Measurements from ENCODE around the gene CCDC57. TPM values are rescaled to one million over a fixed set of nuclear protein-coding genes. Genes with fewer than 3 reads are reported as not detected.

CCDC57 gene
- total RNA-seq, 1 donor from 2014 or later: 57.9 TPM

- no peak for TF ChIP-seq CTCF (IDR thresholded peaks at IDR 0.05)
- no peak for DNase-seq (ENCODE audit: extremely low spot score, unreplicated experiment)
- no peaks in the 10 kb centered on the region for H3K4me1 Mint-ChIP-seq (ENCODE audit: unreplicated experiment)
- H3K9me3 Mint-ChIP-seq (ENCODE audit: unreplicated experiment): no peaks in the 10 kb centered on the region
- no peak overlapping the region for H3K4me3 Mint-ChIP-seq (ENCODE audit: unreplicated experiment)
- H3K27me3 Mint-ChIP-seq (ENCODE audit: unreplicated experiment): no peaks in the 10 kb centered on the region
- H3K27ac Mint-ChIP-seq (ENCODE audit: unreplicated experiment): no peak overlapping the region
- peaks cover 12% of the 10 kb centered on the region for H3K36me3 Mint-ChIP-seq (ENCODE audit: unreplicated experiment)
These were observed 131.7 kb downstream of the CCDC57 start for GRCh38 chr17:82080789-82081464.

DNA sequence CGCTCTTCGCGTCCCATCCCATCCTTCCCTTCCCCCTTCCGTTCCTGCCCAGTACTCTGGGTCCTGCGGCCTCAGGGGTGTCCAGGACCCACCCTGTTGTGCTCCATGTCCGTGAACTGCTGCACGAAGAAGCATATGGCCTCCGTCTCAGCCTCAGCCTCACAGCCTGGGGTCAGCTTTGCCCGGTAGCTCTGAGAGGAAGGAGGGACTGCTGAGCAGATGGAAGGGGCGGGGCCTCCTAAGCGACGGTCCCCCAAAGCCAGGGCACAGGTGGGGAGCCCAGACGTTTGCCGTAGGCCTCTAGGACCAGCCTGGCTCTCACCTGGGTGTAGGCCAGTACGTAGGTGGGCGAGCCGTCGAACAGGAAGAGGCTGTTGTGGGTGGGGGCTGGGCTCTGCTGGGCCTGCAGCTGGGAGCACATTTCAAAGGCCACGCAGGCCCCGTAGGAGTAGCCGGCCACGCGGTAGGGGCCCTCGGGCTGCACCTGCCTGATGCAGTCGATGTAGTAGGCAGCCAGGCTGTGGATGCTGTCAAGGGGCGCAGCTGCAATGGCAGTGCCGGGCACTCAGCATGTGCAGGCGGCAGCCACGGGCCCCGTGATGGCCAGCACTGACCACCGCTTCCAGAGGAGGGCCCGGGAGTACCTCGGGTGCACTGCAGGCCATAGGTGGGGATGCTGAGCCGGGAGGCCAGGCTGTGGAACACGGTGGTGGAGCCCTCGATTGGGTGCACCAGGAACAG, 132.4 kb downstream of the CCDC57 start:
- no peaks in the 10 kb centered on the region for H3K4me1 Mint-ChIP-seq (ENCODE audit: unreplicated experiment)
- H3K27ac Mint-ChIP-seq (ENCODE audit: unreplicated experiment): no peak overlapping the region
- peaks cover 12% of the 10 kb centered on the region for H3K36me3 Mint-ChIP-seq (ENCODE audit: unreplicated experiment)
- no peak for TF ChIP-seq CTCF (IDR thresholded peaks at IDR 0.05)
- H3K27me3 Mint-ChIP-seq (ENCODE audit: unreplicated experiment): no peaks in the 10 kb centered on the region
- H3K9me3 Mint-ChIP-seq (ENCODE audit: unreplicated experiment): no peaks in the 10 kb centered on the region
- no peak for DNase-seq (ENCODE audit: extremely low spot score, unreplicated experiment)
- no peak overlapping the region for H3K4me3 Mint-ChIP-seq (ENCODE audit: unreplicated experiment)

- H3K27ac Mint-ChIP-seq (ENCODE audit: unreplicated experiment): no peak overlapping the region
- H3K4me3 Mint-ChIP-seq (ENCODE audit: unreplicated experiment): no peak overlapping the region
These were observed 133.5 kb downstream of the CCDC57 start for GRCh38 chr17:82079001-82079677.

GRCh38 chr17:82078433-82078832, 134.2 kb downstream of the CCDC57 start:
- no peak overlapping the region for H3K4me3 Mint-ChIP-seq (ENCODE audit: unreplicated experiment)
- no peaks in the 10 kb centered on the region for H3K27me3 Mint-ChIP-seq (ENCODE audit: unreplicated experiment)
- H3K4me1 Mint-ChIP-seq (ENCODE audit: unreplicated experiment): no peaks in the 10 kb centered on the region
- TF ChIP-seq CTCF (IDR thresholded peaks at IDR 0.05): no peak
- H3K36me3 Mint-ChIP-seq (ENCODE audit: unreplicated experiment): peaks cover 8% of the 10 kb centered on the region
- H3K9me3 Mint-ChIP-seq (ENCODE audit: unreplicated experiment): no peaks in the 10 kb centered on the region
- DNase-seq (ENCODE audit: extremely low spot score, unreplicated experiment): no peak
- no peak overlapping the region for H3K27ac Mint-ChIP-seq (ENCODE audit: unreplicated experiment)

More at GRCh38 chr17:82079001-82079677, 133.5 kb downstream of the CCDC57 start:
- Mint-ChIP-seq H3K9me3 (ENCODE audit: unreplicated experiment) (no peaks in the 10 kb centered on the region), H3K4me1 (ENCODE audit: unreplicated experiment) (no peaks in the 10 kb centered on the region), H3K36me3 (ENCODE audit: unreplicated experiment) (peaks cover 10% of the 10 kb centered on the region), H3K27me3 (ENCODE audit: unreplicated experiment) (no peaks in the 10 kb centered on the region)
- DNase-seq (ENCODE audit: extremely low spot score, unreplicated experiment): no peak
- TF ChIP-seq CTCF (IDR thresholded peaks at IDR 0.05): no peak
